ENCODE data around the gene WDR43. TPM values are rescaled to one million over a fixed set of nuclear protein-coding genes. Genes with fewer than 3 reads are reported as not detected.

WDR43 gene
- total RNA-seq, 1 donor from 2014 or later: 52.0 TPM

GRCh38 chr2:28993206-28993960 lies 98.9 kb downstream of the WDR43 start:
- DNase-seq (ENCODE audit: low spot score): no peak

- DNase-seq (ENCODE audit: low spot score): no peak
Measured at GRCh38 chr2:28994074-28994473, 99.6 kb downstream of the WDR43 start.

GRCh38 chr2:28994679-28995078 lies 100.2 kb downstream of the WDR43 start:
- no peak for DNase-seq (ENCODE audit: low spot score)

GRCh38 chr2:28995765-28996750 lies 101.6 kb downstream of the WDR43 start:
- peak; percentile 55 for DNase-seq (ENCODE audit: low spot score)

DNA sequence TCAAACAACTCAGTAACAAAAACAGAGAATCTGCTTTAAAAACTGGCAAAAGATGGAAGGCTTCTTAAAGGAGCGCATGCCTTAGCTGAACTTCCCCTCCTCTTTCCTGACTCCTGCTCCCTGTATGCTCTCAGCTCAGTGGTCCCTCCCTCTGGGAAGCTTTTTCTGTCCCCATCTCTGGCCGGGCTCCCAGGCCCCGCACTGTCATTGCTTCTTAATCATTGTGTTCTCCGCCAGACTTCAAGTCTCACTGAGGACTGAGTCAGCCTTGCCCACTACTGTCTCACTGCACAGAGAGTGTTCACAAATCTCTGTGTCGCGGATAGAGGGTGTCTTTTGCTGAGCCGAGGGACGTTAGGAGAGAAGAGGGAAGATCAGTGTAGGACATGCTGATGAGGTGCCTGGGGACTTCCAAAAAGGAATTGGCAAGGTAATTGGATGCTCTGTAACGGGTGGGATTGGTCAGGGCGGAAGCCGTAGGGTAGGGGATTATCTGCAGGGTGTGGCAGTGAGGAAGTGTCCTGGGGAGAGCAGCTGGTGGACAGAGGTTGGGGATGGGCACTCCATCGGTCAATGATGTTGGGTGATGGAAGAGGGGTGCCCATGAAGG lies 102.9 kb downstream of the WDR43 start:
- DNase-seq (ENCODE audit: low spot score): peak; percentile 37

Other genes starting within 250 kb of the WDR43 start
- gene PPP1CB, start 142.8 kb upstream of the WDR43 start, total RNA-seq (ENCODE audit: insufficient read depth, low replicate concordance): 247 TPM
- 1.2 TPM for gene SPDYA, start 83.8 kb upstream of the WDR43 start, total RNA-seq (ENCODE audit: insufficient read depth, low replicate concordance)
- 14.0 TPM for gene TRMT61B, start 24.4 kb upstream of the WDR43 start, total RNA-seq (ENCODE audit: insufficient read depth, low replicate concordance)
- gene TOGARAM2, start 86.6 kb downstream of the WDR43 start, total RNA-seq (ENCODE audit: insufficient read depth, low replicate concordance): 1.4 TPM
- 1.4 TPM for gene PCARE, start 179.9 kb downstream of the WDR43 start, total RNA-seq (ENCODE audit: insufficient read depth, low replicate concordance)
- 28.6 TPM for gene CLIP4, start 220.7 kb downstream of the WDR43 start, total RNA-seq (ENCODE audit: insufficient read depth, low replicate concordance)